IPS-20b (cell line): ENCODE results near the gene RNF208.

ENCODE experiments used
- H3K27ac ChIP-seq: one replicate; pipeline ENCODE4 v1.5.1; 2013; ENCODE audit warnings: low read length
- H3K27me3 ChIP-seq: 2 replicates; pipeline ENCODE4 v1.6.1; 2013; ENCODE audit warnings: mild to moderate bottlenecking, low read length, inconsistent platforms; ENCODE audit not compliant: insufficient read depth
- H3K36me3 ChIP-seq: 2 replicates; pipeline ENCODE4 v1.6.1; 2013; ENCODE audit warnings: low read depth, mild to moderate bottlenecking, inconsistent platforms, low read length, moderate library complexity; ENCODE audit not compliant: insufficient read depth
- H3K4me1 ChIP-seq: 2 replicates; pipeline ENCODE4 v1.6.1; 2013; ENCODE audit warnings: mild to moderate bottlenecking, control low read depth, inconsistent platforms, low read length, moderate library complexity; ENCODE audit not compliant: insufficient read depth
- H3K4me3 ChIP-seq: 2 replicates; pipeline ENCODE4 v1.5.1; 2013; ENCODE audit warnings: mild to moderate bottlenecking, low read length, inconsistent platforms
- H3K9ac ChIP-seq: 2 replicates; pipeline ENCODE4 v1.6.1; 2013; ENCODE audit warnings: low read depth, mild to moderate bottlenecking, inconsistent platforms, low read length, moderate library complexity
- H3K9me3 ChIP-seq: 2 replicates; pipeline ENCODE4 v1.6.1; 2013; ENCODE audit warnings: mild to moderate bottlenecking, low read depth, low read length, inconsistent platforms; ENCODE audit not compliant: insufficient read depth

Gene RNF208

GRCh38 chr9:137206602-137207001 lies 15.4 kb downstream of the RNF208 start:
- Histone ChIP-seq H3K27ac (no peak overlapping the region), H3K4me1 (peaks cover 9% of the 10 kb centered on the region), H3K9ac (peak overlapping the region; percentile 98; the same call in 1 of the 2 replicates), H3K9me3 (no peaks in the 10 kb centered on the region), H3K36me3 (peaks cover 20% of the 10 kb centered on the region; the same call in 1 of the 2 replicates), H3K4me3 (peak overlapping the region; percentile 99), H3K27me3 (no peaks in the 10 kb centered on the region)

GRCh38 chr9:137205126-137206069 lies 16.6 kb downstream of the RNF208 start, which contains the start of the genes NDOR1 and TMEM203:
Gene NDOR1, plus strand, starts transcription at chr9:137205700. Its CDS starts 78 bp downstream, at chr9:137205778.
Gene TMEM203, minus strand, starts transcription at chr9:137205648. Its CDS starts 234 bp downstream, at chr9:137205414.
- H3K27ac ChIP-seq = no peak within 1 kb of the TSS
- H3K9ac ChIP-seq = peak within 1 kb of the TSS; percentile 98
- no peaks in the 10 kb centered on the region for H3K9me3 ChIP-seq
- H3K4me1 ChIP-seq = peaks cover 9% of the 10 kb centered on the region
- H3K36me3 ChIP-seq = peaks cover 20% of the 10 kb centered on the region; the same call in 1 of the 2 replicates
- peak within 1 kb of the TSS; percentile 99 for H3K4me3 ChIP-seq
- no peaks in the 10 kb centered on the region for H3K27me3 ChIP-seq

GRCh38 chr9:137204731-137205125 lies 17.3 kb downstream of the RNF208 start:
- Histone ChIP-seq H3K9ac (peak overlapping the region; percentile 98; the same call in 1 of the 2 replicates), H3K4me3 (peak overlapping the region; percentile 99), H3K4me1 (peaks cover 9% of the 10 kb centered on the region), H3K36me3 (peaks cover 20% of the 10 kb centered on the region; the same call in 1 of the 2 replicates), H3K9me3 (no peaks in the 10 kb centered on the region), H3K27me3 (no peaks in the 10 kb centered on the region), H3K27ac (no peak overlapping the region)

- H3K9ac ChIP-seq = no peak overlapping the region
- H3K27ac ChIP-seq = no peak overlapping the region
- H3K27me3 ChIP-seq = no peaks in the 10 kb centered on the region
These were observed 19.1 kb downstream of the RNF208 start for GRCh38 chr9:137202966-137203365.

GRCh38 chr9:137201205-137201868 lies 20.7 kb downstream of the RNF208 start:
- Histone ChIP-seq H3K4me1 (peaks cover 5% of the 10 kb centered on the region), H3K27me3 (no peaks in the 10 kb centered on the region), H3K9ac (peak overlapping the region; percentile 88), H3K27ac (peak overlapping the region; percentile 55), H3K36me3 (no peaks in the 10 kb centered on the region), H3K4me3 (peak overlapping the region; percentile 87), H3K9me3 (no peaks in the 10 kb centered on the region)

More at GRCh38 chr9:137202966-137203365, 19.1 kb downstream of the RNF208 start:
- Histone ChIP-seq H3K36me3 (peaks cover 10% of the 10 kb centered on the region; the same call in 1 of the 2 replicates), H3K4me3 (no peak overlapping the region), H3K4me1 (peaks cover 9% of the 10 kb centered on the region), H3K9me3 (no peaks in the 10 kb centered on the region)

- Histone ChIP-seq H3K9me3 (no peaks in the 10 kb centered on the region), H3K9ac (peak within 1 kb of the TSS; percentile 88), H3K27ac (peak within 1 kb of the TSS; percentile 55), H3K4me3 (peak within 1 kb of the TSS; percentile 87), H3K27me3 (no peaks in the 10 kb centered on the region), H3K36me3 (no peaks in the 10 kb centered on the region), H3K4me1 (peaks cover 2% of the 10 kb centered on the region; the same call in 1 of the 2 replicates)
These were observed 21.5 kb downstream of the RNF208 start, which contains the start of gene TPRN for GRCh38 chr9:137200311-137201204. Gene TPRN, minus strand, starts transcription at chr9:137200741. Its CDS starts 30 bp downstream, at chr9:137200711.

- Histone ChIP-seq H3K27me3 (no peaks in the 10 kb centered on the region), H3K4me3 (peak overlapping the region; percentile 49; the same call in 1 of the 2 replicates), H3K36me3 (no peaks in the 10 kb centered on the region), H3K9ac (no peak overlapping the region), H3K9me3 (no peaks in the 10 kb centered on the region), H3K27ac (no peak overlapping the region), H3K4me1 (peaks cover 2% of the 10 kb centered on the region; the same call in 1 of the 2 replicates)
These were observed 22.5 kb downstream of the RNF208 start for GRCh38 chr9:137199411-137200121.

GRCh38 chr9:137198902-137199283 lies 23.1 kb downstream of the RNF208 start:
- Histone ChIP-seq H3K9ac (no peak overlapping the region), H3K9me3 (no peaks in the 10 kb centered on the region), H3K36me3 (no peaks in the 10 kb centered on the region), H3K27ac (no peak overlapping the region), H3K4me1 (0 out of 2 replicates have a peak, but pooled peaks cover 2% of the 10 kb centered on the region), H3K4me3 (no peak overlapping the region; the same call in 1 of the 2 replicates), H3K27me3 (no peaks in the 10 kb centered on the region)

- no peak overlapping the region for H3K9ac ChIP-seq
- no peaks in the 10 kb centered on the region for H3K36me3 ChIP-seq
These were observed 23.8 kb downstream of the RNF208 start for GRCh38 chr9:137198051-137198901.

More at GRCh38 chr9:137198051-137198901, 23.8 kb downstream of the RNF208 start:
- no peak overlapping the region for H3K4me3 ChIP-seq
- no peaks in the 10 kb centered on the region for H3K27me3 ChIP-seq
- H3K27ac ChIP-seq = no peak overlapping the region
- 0 out of 2 replicates have a peak, but pooled peaks cover 2% of the 10 kb centered on the region for H3K4me1 ChIP-seq
- H3K9me3 ChIP-seq = no peaks in the 10 kb centered on the region
